Endothelial cell (in vitro differentiated cells): ENCODE results near the gene PTPRCAP. TPM values are rescaled to one million over a fixed set of nuclear protein-coding genes. Genes with fewer than 3 reads are reported as not detected.

Experiments
- DNase-seq: peaks from one replicate; pipeline ENCODE4 v3.0.0; 2021; ENCODE audit warnings: low spot score
- H3K27ac Mint-ChIP-seq: one replicate; pipeline ENCODE4 v1.8.0; 2021; ENCODE audit warnings: mixed read lengths, inconsistent platforms; ENCODE audit not compliant: unreplicated experiment
- H3K27me3 Mint-ChIP-seq: one replicate; pipeline ENCODE4 v1.8.0; 2021; ENCODE audit warnings: mild to moderate bottlenecking, moderate library complexity, mixed read lengths, inconsistent platforms; ENCODE audit not compliant: unreplicated experiment
- H3K36me3 Mint-ChIP-seq: one replicate; pipeline ENCODE4 v1.8.0; 2021; ENCODE audit warnings: mild to moderate bottlenecking, low read depth, mixed read lengths, inconsistent platforms; ENCODE audit not compliant: unreplicated experiment
- H3K4me1 Mint-ChIP-seq: one replicate; pipeline ENCODE4 v1.8.0; 2021; ENCODE audit warnings: mild to moderate bottlenecking, mixed read lengths, inconsistent platforms; ENCODE audit not compliant: unreplicated experiment
- H3K4me3 Mint-ChIP-seq: one replicate; pipeline ENCODE4 v1.8.0; 2021; ENCODE audit warnings: mild to moderate bottlenecking, mixed read lengths, inconsistent platforms; ENCODE audit not compliant: unreplicated experiment
- H3K9me3 Mint-ChIP-seq: one replicate; pipeline ENCODE4 v1.8.0; 2021; ENCODE audit warnings: mixed read lengths, inconsistent platforms; ENCODE audit not compliant: unreplicated experiment
- CTCF ChIP-seq: fragments of 200-600 bp; sonication (generic); IDR thresholded peaks from one replicate; pipeline ENCODE4 v1.5.0; 2021; ENCODE audit warnings: antibody characterized with exemption; ENCODE audit not compliant: unreplicated experiment
- total RNA-seq: library from RNA; stranded (reverse); fragmentation: NEBNext Ultra II Directional; extraction: Animal tissue kit (Norgen Biotek cat#: 25700); gene quantifications from one replicate; pipeline ENCODE4 v1.2.1, GENCODE V29; 2021; ENCODE audit not compliant: unreplicated experiment

PTPRCAP gene
- total RNA-seq, 1 donor from 2014 or later, result 12.9 TPM

GRCh38 chr11:67418476-67419281 is 18.8 kb downstream of the PTPRCAP start:
- H3K27me3 Mint-ChIP-seq, result peaks cover 17% of the 10 kb centered on the region
- peaks cover 3% of the 10 kb centered on the region for H3K4me1 Mint-ChIP-seq
- no peak overlapping the region for H3K4me3 Mint-ChIP-seq
- no peak for TF ChIP-seq CTCF
- H3K27ac Mint-ChIP-seq, result no peak overlapping the region
- no peak for DNase-seq
- no peaks in the 10 kb centered on the region for H3K9me3 Mint-ChIP-seq
- no peaks in the 10 kb centered on the region for H3K36me3 Mint-ChIP-seq

- Mint-ChIP-seq H3K27me3 (peaks cover 14% of the 10 kb centered on the region), H3K36me3 (no peaks in the 10 kb centered on the region), H3K9me3 (no peaks in the 10 kb centered on the region), H3K4me3 (no peak overlapping the region), H3K27ac (no peak overlapping the region), H3K4me1 (peaks cover 3% of the 10 kb centered on the region)
- DNase-seq, result no peak
- no peak for TF ChIP-seq CTCF
Observed at GRCh38 chr11:67417425-67417824, 20.1 kb downstream of the PTPRCAP start.

GRCh38 chr11:67416416-67417335 is 20.8 kb downstream of the PTPRCAP start:
- Mint-ChIP-seq H3K27me3 (peaks cover 14% of the 10 kb centered on the region), H3K4me3 (peak overlapping the region; percentile 25), H3K9me3 (no peaks in the 10 kb centered on the region), H3K27ac (no peak overlapping the region), H3K4me1 (peaks cover 3% of the 10 kb centered on the region), H3K36me3 (no peaks in the 10 kb centered on the region)
- no peak for DNase-seq
- TF ChIP-seq CTCF, result no peak

GRCh38 chr11:67415501-67416304 is 21.8 kb downstream of the PTPRCAP start, which contains the start of gene CARNS1:
CARNS1 (plus strand) TSS chr11:67415678; CDS start chr11:67416200, 522 bp downstream.
- H3K4me1 Mint-ChIP-seq, result peaks cover 3% of the 10 kb centered on the region
- no peak for TF ChIP-seq CTCF
- H3K4me3 Mint-ChIP-seq, result peak within 1 kb of the TSS; percentile 25
- no peaks in the 10 kb centered on the region for H3K36me3 Mint-ChIP-seq
- H3K9me3 Mint-ChIP-seq, result no peaks in the 10 kb centered on the region
- H3K27ac Mint-ChIP-seq, result no peak within 1 kb of the TSS
- DNase-seq, result no peak
- peaks cover 14% of the 10 kb centered on the region for H3K27me3 Mint-ChIP-seq
